ENCODE results near the gene DVL2.
A peak's percentile ranks its signal among the peaks of the same experiment; 100 is the strongest.

Gene DVL2

DNA sequence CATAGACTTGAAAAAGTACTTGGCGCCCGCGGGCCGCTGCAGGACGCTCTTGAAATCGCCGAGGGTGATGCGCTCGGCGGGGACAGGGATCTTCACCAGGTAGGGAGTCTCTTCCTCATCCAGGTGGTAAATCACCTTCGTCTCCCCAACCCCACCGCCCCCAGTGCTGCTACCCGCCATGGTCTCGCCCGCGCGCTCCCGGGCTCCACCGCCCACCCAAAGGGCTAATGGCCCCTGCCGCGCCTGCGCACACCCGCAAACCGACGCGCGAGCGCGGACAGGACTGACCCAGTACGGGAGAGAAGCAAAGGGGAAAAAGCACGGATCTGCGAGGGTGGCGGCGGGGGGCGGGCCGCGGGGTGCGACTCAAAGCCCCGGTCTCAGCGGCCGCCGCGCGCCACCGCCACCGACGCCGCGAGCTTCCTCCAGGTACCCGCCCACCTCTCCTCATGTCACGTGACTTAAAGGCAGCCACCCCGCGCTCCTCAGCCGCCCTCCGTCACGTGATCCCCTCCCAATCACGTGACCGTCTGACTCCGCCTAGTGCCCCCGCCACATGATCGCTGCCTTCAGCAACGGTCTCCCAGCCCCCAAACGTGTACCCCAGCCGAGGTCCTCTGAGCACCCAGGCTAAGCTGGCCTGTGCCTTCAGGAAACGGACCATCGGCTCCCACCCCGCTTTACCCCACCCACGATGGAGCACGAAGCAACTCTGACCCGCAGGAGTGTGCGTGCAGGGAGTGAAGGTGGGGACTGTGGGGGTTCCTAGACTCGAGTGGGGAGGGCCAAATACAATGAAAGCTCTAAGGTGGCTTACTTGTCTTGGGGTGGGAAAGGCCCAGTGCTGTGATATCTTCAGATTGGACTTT is at the start of gene DVL2:
Gene DVL2 (minus strand): TSS at position 435 of the 869 bp plus-strand sequence. CDS start 255 bp downstream, at position 180.
- DNase-seq (ENCODE audit: low spot score), result peak; percentile 91

DNA sequence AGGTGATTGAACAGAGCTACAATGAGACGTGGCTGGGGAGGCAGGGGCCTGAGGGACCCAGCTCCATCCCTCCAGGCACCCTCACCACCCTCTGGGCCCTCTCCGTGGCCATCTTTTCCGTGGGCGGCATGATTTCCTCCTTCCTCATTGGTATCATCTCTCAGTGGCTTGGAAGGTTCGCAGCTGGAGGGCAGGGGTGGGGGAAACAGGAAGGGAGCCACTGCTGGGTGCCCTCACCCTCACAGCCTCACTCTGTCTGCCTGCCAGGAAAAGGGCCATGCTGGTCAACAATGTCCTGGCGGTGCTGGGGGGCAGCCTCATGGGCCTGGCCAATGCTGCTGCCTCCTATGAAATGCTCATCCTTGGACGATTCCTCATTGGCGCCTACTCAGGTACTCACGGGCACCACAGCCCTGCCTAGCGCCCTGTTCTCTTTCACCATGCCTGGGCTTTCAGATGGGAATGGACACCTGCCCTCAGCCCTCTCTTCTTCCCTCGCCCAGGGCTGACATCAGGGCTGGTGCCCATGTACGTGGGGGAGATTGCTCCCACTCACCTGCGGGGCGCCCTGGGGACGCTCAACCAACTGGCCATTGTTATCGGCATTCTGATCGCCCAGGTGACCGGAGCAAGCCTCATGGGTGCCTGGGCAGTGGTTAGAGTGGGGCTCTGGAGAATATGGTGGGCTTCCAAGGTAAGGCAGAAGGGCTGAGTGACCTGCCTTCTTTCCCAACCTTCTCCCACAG is 49.3 kb upstream of the DVL2 start:
- no peak for DNase-seq (ENCODE audit: low spot score)

- DNase-seq (ENCODE audit: low spot score), result no peak
These were observed 48.5 kb upstream of the DVL2 start for GRCh38 chr17:7282752-7283321.

- DNase-seq (ENCODE audit: low spot score), result no peak
These were observed 47.8 kb upstream of the DVL2 start for GRCh38 chr17:7281953-7282751.

DNA sequence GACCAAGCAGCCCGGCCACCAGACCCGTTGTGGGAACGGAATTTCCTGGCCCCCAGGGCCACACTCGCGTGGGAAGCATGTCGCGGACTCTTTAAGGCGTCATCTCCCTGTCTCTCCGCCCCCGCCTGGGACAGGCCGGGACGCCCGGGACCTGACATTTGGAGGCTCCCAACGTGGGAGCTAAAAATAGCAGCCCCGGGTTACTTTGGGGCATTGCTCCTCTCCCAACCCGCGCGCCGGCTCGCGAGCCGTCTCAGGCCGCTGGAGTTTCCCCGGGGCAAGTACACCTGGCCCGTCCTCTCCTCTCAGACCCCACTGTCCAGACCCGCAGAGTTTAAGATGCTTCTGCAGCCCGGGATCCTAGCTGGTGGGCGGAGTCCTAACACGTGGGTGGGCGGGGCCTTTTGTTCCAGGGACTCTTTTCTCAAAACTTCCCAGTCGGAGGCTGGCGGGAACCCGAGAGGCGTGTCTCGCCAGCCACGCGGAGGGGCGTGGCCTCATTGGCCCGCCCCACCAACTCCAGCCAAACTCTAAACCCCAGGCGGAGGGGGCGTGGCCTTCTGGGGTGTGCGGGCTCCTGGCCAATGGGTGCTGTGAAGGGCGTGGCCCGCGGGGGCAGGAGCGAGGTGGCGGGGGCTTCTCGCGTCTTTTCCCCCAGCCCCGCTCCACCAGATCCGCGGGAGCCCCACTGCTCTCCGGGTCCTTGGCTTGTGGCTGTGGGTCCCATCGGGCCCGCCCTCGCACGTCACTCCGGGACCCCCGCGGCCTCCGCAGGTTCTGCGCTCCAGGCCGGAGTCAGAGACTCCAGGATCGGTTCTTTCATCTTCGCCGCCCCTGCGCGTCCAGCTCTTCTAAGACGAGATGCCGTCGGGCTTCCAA is 47.0 kb upstream of the DVL2 start, which contains the start of gene SLC2A4:
Gene SLC2A4 (plus strand): TSS at position 645 of the 879 bp plus-strand sequence. CDS start 217 bp downstream, at position 862.
- DNase-seq (ENCODE audit: low spot score), result peak; percentile 83

GRCh38 chr17:7280519-7281073 is 46.3 kb upstream of the DVL2 start:
- DNase-seq (ENCODE audit: low spot score), result peak; percentile 78

GRCh38 chr17:7279448-7279847 is 45.1 kb upstream of the DVL2 start:
- no peak for DNase-seq (ENCODE audit: low spot score)

DNA sequence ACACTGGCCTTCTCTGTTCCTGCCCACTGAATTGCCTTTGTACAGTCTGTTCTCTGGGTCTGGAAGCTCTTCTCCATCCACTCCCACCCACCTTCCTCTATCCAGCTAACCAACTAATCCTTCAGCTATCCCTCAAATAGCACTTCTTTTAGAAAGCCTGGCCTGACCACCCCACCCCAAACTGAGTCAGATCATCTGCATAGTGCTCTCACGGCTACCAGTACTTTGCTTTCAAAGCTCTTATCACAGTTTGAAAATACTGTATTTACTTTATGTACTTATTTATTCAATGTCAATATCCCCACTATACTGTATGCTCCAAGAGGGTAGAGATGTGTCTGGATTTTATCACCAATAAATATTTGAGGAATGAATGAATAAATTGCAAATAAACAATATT is 32.5 kb upstream of the DVL2 start:
- DNase-seq (ENCODE audit: low spot score), result no peak

DNA sequence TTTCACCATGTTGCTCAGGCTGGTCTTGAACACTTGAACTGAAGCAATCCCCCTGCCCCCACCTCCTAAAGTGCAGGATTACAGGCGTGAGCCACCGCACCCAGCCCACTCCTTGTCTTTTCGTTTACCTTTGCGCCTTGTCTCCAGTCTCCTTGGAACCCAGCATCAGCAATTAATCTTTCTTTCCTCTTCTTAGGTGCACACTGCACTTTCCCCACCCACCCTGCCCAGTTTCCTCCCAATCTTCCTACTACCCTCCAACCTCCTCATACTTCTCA is 29.4 kb upstream of the DVL2 start:
- DNase-seq (ENCODE audit: low spot score), result no peak

GRCh38 chr17:7262935-7263800 is 28.9 kb upstream of the DVL2 start:
- no peak for DNase-seq (ENCODE audit: low spot score)

GRCh38 chr17:7262192-7262934 is 28.0 kb upstream of the DVL2 start, which contains the start of gene CLDN7:
CLDN7 (minus strand) TSS chr17:7262478; CDS start chr17:7262043, 435 bp downstream.
- DNase-seq (ENCODE audit: low spot score), result no peak

DNA sequence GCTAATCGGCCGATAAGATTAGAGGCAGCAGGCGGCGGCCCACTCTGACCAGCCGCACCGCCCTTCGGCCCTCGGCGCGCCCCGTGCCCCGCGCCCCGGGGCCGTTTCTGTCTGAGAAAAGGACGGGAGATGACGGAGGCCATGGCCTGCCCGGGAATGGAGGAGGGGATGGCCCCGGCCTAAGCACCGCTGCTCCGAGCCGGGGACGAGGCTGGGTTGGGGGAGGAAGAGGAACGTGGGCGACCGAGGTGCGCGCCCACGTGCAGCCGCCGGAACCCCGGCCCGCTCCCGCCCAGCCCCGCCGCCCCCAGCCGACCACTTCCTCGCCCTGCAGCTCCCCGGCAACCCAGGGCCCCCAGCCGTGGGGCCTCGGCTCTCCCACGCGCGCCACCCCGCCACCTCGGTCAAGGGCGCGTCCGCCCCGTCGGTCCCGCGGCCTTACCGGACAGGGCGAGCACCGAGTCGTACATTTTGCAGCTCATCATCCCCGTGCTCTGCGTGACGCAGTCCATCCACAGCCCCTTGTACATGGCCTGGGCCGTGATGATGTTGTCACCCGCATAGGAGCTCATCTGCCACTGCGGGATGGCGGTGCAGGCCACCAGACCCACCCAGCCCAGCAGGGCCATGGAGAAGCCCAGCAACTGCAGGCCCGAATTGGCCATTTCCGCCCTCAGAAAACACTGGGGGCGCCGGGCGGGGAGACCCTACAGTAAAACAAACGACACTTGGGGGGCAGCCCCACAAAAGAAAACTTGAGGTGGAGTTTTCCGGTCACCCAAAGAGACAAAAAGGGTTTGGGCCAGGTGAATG is 27.3 kb upstream of the DVL2 start:
- no peak for DNase-seq (ENCODE audit: low spot score)

- DNase-seq (ENCODE audit: low spot score), result no peak
These were observed 26.5 kb upstream of the DVL2 start for GRCh38 chr17:7260651-7261378.

DNA sequence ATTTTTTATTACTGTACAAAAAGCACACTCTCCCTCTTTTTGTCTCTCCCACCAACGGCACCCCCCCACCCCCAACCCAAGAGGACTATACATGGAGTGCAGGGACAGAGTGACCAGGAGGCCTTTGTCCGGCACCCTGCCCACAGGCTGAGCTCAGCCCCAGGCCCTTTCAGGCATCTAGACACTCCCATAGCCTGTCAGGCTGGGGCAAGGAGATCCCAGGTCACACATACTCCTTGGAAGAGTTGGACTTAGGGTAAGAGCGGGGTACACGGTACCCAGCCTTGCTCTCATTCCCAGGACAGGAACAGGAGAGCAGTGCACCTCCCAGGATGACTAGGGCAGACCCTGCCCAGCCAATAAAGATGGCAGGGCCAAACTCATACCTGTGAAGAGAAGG is 25.8 kb upstream of the DVL2 start:
- DNase-seq (ENCODE audit: low spot score), result no peak

DNA sequence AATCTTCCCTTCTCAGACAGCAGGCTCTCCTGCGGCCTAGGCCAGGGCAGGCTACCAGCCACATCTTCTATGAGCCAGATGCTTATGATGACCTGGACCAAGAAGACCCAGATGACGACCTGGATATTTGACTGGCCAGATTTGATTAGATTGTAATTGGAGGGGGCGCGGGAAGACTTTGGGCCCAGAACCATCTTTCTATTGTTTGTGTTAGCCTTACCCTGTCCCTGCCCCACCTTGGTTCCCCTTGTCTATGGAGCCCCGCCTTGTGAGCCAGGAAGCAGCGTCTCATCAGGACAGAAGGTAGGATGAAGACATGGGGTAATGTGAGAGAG is 25.2 kb upstream of the DVL2 start:
- DNase-seq (ENCODE audit: low spot score), result no peak

- no peak for DNase-seq (ENCODE audit: low spot score)
These were observed 24.6 kb upstream of the DVL2 start for GRCh38 chr17:7258731-7259554.

Data from kidney capillary endothelial cell (primary cell).